ENCODE data around the gene SOCS7.

GRCh38 chr17:38451840-38452529 lies 100.3 kb downstream of the SOCS7 start:
- no peak for TF ChIP-seq CTCF (optimal IDR thresholded peaks at IDR 0.05 in 1 of 3, IDR thresholded peaks at IDR 0.05 in 1 of 3, conservative IDR thresholded peaks at IDR 0.05 in 1 of 3; ENCODE audit: extremely low read depth in 1 of 3, insufficient read depth in 2 of 3, low read length in 3 of 3)
- TF ChIP-seq EZH2 (IDR thresholded peaks at IDR 0.05; ENCODE audit: low read length), result no peak

All from keratinocyte (primary cell).